Astrocyte (in vitro differentiated cells and primary cell): ENCODE measurements around the gene GRM7. TPM values are rescaled to one million over a fixed set of nuclear protein-coding genes. Genes with fewer than 3 reads are reported as not detected.
A peak's percentile ranks its signal among the peaks of the same experiment; 100 is the strongest.

Experiments used
- DNase-seq: peaks from one replicate; pipeline ENCODE4 v3.0.0-alpha.2; 2010; ENCODE audit warnings: low read depth
- FAIRE-seq: peaks from 2 replicates; lab custom pipeline; 2011; peaks lifted over from hg19 to GRCh38; lab: Jason Lieb, UNC
- H2AFZ ChIP-seq: 2 replicates; pipeline ENCODE4 v1.6.0; 2012; ENCODE audit warnings: low read depth, low read length, inconsistent platforms
- H3K27ac ChIP-seq: 2 replicates; pipeline ENCODE4 v1.5.1; 2011; ENCODE audit warnings: low read depth, low read length, inconsistent platforms
- H3K27me3 ChIP-seq: 2 replicates; pipeline ENCODE4 v1.6.0; 2011; ENCODE audit warnings: low read length, inconsistent platforms; ENCODE audit not compliant: insufficient read depth
- H3K36me3 ChIP-seq: 2 replicates; pipeline ENCODE4 v1.5.1; 2011; ENCODE audit warnings: low read length, inconsistent platforms; ENCODE audit not compliant: insufficient read depth
- H3K4me1 ChIP-seq: 2 replicates; pipeline ENCODE4 v1.5.1; 2011; ENCODE audit warnings: low read length, inconsistent platforms; ENCODE audit not compliant: insufficient read depth
- H3K4me2 ChIP-seq: 2 replicates; pipeline ENCODE4 v1.6.0; 2012; ENCODE audit warnings: low read length, inconsistent platforms
- H3K4me3 ChIP-seq: 2 replicates; pipeline ENCODE4 v1.5.1; 2011; ENCODE audit warnings: low read depth, mild to moderate bottlenecking, low read length, inconsistent platforms; ENCODE audit not compliant: insufficient read depth
- H3K79me2 ChIP-seq: 2 replicates; pipeline ENCODE4 v1.6.0; 2012; ENCODE audit warnings: mild to moderate bottlenecking, low read length, inconsistent platforms; ENCODE audit not compliant: insufficient read depth
- H3K9ac ChIP-seq: 2 replicates; pipeline ENCODE4 v1.6.0; 2012; ENCODE audit warnings: mild to moderate bottlenecking, low read length, inconsistent platforms
- H3K9me3 ChIP-seq: 2 replicates; pipeline ENCODE4 v1.5.1; 2012; ENCODE audit warnings: low read depth, mild to moderate bottlenecking, low read length, inconsistent platforms; ENCODE audit not compliant: insufficient read depth
- H4K20me1 ChIP-seq: 2 replicates; pipeline ENCODE4 v1.6.0; 2012; ENCODE audit warnings: low read length, inconsistent platforms; ENCODE audit not compliant: insufficient read depth
- H3K27ac Mint-ChIP-seq: one replicate; pipeline ENCODE4 v1.8.0; 2021; ENCODE audit warnings: mild to moderate bottlenecking, mixed read lengths; ENCODE audit not compliant: unreplicated experiment
- H3K27me3 Mint-ChIP-seq: one replicate; pipeline ENCODE4 v1.8.0; 2021; ENCODE audit warnings: low read depth, mixed read lengths; ENCODE audit not compliant: unreplicated experiment
- H3K36me3 Mint-ChIP-seq: one replicate; pipeline ENCODE4 v1.8.0; 2021; ENCODE audit warnings: low read depth, mixed read lengths; ENCODE audit not compliant: unreplicated experiment
- H3K4me1 Mint-ChIP-seq: one replicate; pipeline ENCODE4 v1.8.0; 2021; ENCODE audit warnings: low read depth, mixed read lengths; ENCODE audit not compliant: unreplicated experiment
- H3K4me3 Mint-ChIP-seq: one replicate; pipeline ENCODE4 v1.8.0; 2021; ENCODE audit warnings: mild to moderate bottlenecking, moderate library complexity, mixed read lengths; ENCODE audit not compliant: unreplicated experiment
- H3K9me3 Mint-ChIP-seq: one replicate; pipeline ENCODE4 v1.8.0; 2021; ENCODE audit warnings: mild to moderate bottlenecking, mixed read lengths; ENCODE audit not compliant: unreplicated experiment
- CTCF ChIP-seq: IDR thresholded peaks from 2 replicates; pipeline ENCODE4 v1.5.1; 2011; ENCODE audit warnings: low read depth, mild to moderate bottlenecking, inconsistent platforms, low read length, moderate library complexity; ENCODE audit not compliant: insufficient read depth
- EZH2 ChIP-seq: IDR thresholded peaks from 2 replicates; pipeline ENCODE4 v1.6.1; 2012; ENCODE audit warnings: mild to moderate bottlenecking, low read length, inconsistent platforms; ENCODE audit not compliant: insufficient read depth
- total RNA-seq: library from RNA; stranded (reverse); gene quantifications from 2 replicates; pipeline ENCODE4 v1.2.1, GENCODE V29; 2021

Gene GRM7
- total RNA-seq, 1 donor from 2014 or later: not detected

GRCh38 chr3:7781395-7781794 is 920.5 kb downstream of the GRM7 start:
- H3K9ac ChIP-seq: no peak overlapping the region
- peaks cover 5% of the 10 kb centered on the region for H3K9me3 Mint-ChIP-seq
- H3K4me3 ChIP-seq: no peak overlapping the region
- H3K9me3 ChIP-seq: no peaks in the 10 kb centered on the region
- no peaks in the 10 kb centered on the region for H3K79me2 ChIP-seq
- DNase-seq (no peak), FAIRE-seq (no peak)
- H3K27me3 Mint-ChIP-seq: peaks cover 2% of the 10 kb centered on the region
- no peaks in the 10 kb centered on the region for H3K36me3 ChIP-seq
- no peak overlapping the region for H3K27ac Mint-ChIP-seq
- peaks cover 4% of the 10 kb centered on the region for H3K4me1 ChIP-seq
- no peaks in the 10 kb centered on the region for H3K36me3 Mint-ChIP-seq
- TF ChIP-seq CTCF: no peak
- TF ChIP-seq EZH2: no peak
- H3K4me3 Mint-ChIP-seq: no peak overlapping the region
- no peaks in the 10 kb centered on the region for H3K27me3 ChIP-seq
- H3K4me1 Mint-ChIP-seq: peaks cover 9% of the 10 kb centered on the region
- no peak overlapping the region for H2AFZ ChIP-seq
- no peaks in the 10 kb centered on the region for H4K20me1 ChIP-seq
- no peak overlapping the region for H3K27ac ChIP-seq
- no peak overlapping the region for H3K4me2 ChIP-seq

- H3K27me3 ChIP-seq: no peaks in the 10 kb centered on the region
- no peak for FAIRE-seq
- H3K36me3 ChIP-seq: no peaks in the 10 kb centered on the region
- Mint-ChIP-seq H3K4me3 (no peak overlapping the region), H3K36me3 (no peaks in the 10 kb centered on the region), H3K27me3 (no peaks in the 10 kb centered on the region), H3K27ac (no peak overlapping the region), H3K4me1 (peaks cover 5% of the 10 kb centered on the region), H3K9me3 (peaks cover 2% of the 10 kb centered on the region)
- H3K4me2 ChIP-seq: no peak overlapping the region
- TF ChIP-seq CTCF: no peak
- no peak for TF ChIP-seq EZH2
- no peak overlapping the region for H3K4me3 ChIP-seq
- no peaks in the 10 kb centered on the region for H3K79me2 ChIP-seq
- no peak overlapping the region for H2AFZ ChIP-seq
- no peak overlapping the region for H3K9ac ChIP-seq
- H3K27ac ChIP-seq: no peak overlapping the region
- peaks cover 13% of the 10 kb centered on the region for H3K4me1 ChIP-seq
- peak; percentile 60 for DNase-seq
- H4K20me1 ChIP-seq: no peaks in the 10 kb centered on the region
- H3K9me3 ChIP-seq: no peaks in the 10 kb centered on the region
These were observed 927.2 kb downstream of the GRM7 start for GRCh38 chr3:7787871-7788828.

- no peak overlapping the region for H3K27ac Mint-ChIP-seq
- DNase-seq: peak; percentile 26
- H3K4me2 ChIP-seq: no peak overlapping the region
- no peaks in the 10 kb centered on the region for H3K79me2 ChIP-seq
- peaks cover 2% of the 10 kb centered on the region for H3K9me3 Mint-ChIP-seq
- H3K27ac ChIP-seq: no peak overlapping the region
- H3K9me3 ChIP-seq: no peaks in the 10 kb centered on the region
- no peaks in the 10 kb centered on the region for H3K27me3 Mint-ChIP-seq
- no peak overlapping the region for H3K4me3 Mint-ChIP-seq
- H4K20me1 ChIP-seq: no peaks in the 10 kb centered on the region
- H2AFZ ChIP-seq: no peak overlapping the region
- no peak overlapping the region for H3K9ac ChIP-seq
- H3K36me3 Mint-ChIP-seq: no peaks in the 10 kb centered on the region
- H3K4me1 ChIP-seq: peaks cover 13% of the 10 kb centered on the region
- TF ChIP-seq EZH2: no peak
- TF ChIP-seq CTCF: no peak
- H3K4me1 Mint-ChIP-seq: peaks cover 5% of the 10 kb centered on the region
- no peak for FAIRE-seq
- no peaks in the 10 kb centered on the region for H3K36me3 ChIP-seq
- H3K27me3 ChIP-seq: no peaks in the 10 kb centered on the region
- H3K4me3 ChIP-seq: no peak overlapping the region
These were observed 928.0 kb downstream of the GRM7 start for GRCh38 chr3:7788881-7789280.
